ENCODE measurements around the gene PEX5L. TPM values are rescaled to one million over a fixed set of nuclear protein-coding genes. Genes with fewer than 3 reads are reported as not detected.

The PEX5L gene
- total RNA-seq, 2 donors from 2014 or later = 0.86 to 1.9 TPM

GRCh38 chr3:179796421-179796820 is 240.3 kb downstream of the PEX5L start:
- Histone ChIP-seq H3K9ac (ENCODE audit: extremely low read depth, low read length, poor library complexity, severe bottlenecking) (no peak overlapping the region), H3K4me1 (ENCODE audit: control insufficient read depth, insufficient read depth, low read length) (peaks cover 4% of the 10 kb centered on the region), H3K36me3 (ENCODE audit: control insufficient read depth, insufficient read depth, low read length) (no peaks in the 10 kb centered on the region), H3K27me3 (ENCODE audit: control insufficient read depth, insufficient read depth, low read length, poor library complexity, severe bottlenecking) (no peaks in the 10 kb centered on the region), H3K27ac (ENCODE audit: low read depth, low read length) (no peak overlapping the region), H3K9me3 (ENCODE audit: control insufficient read depth, low read length) (no peaks in the 10 kb centered on the region), H3K4me3 (ENCODE audit: low read length) (peak overlapping the region; percentile 36)
- H3K27me3 Mint-ChIP-seq (ENCODE audit: insufficient read depth) = no peaks in the 10 kb centered on the region
- DNase-seq = no peak
- H3K27ac Mint-ChIP-seq = no peak overlapping the region
- H3K4me3 Mint-ChIP-seq = no peak overlapping the region
- WGBS, 2 experiments (ENCODE audit: insufficient coverage in 1 of 2, insufficient read length in 1 of 2) = 86 to 96% methylated on average over 3 to 4 of the region's 4 CpGs
- no peaks in the 10 kb centered on the region for H3K36me3 Mint-ChIP-seq (ENCODE audit: low read depth)
- peaks cover 13% of the 10 kb centered on the region for H3K4me1 Mint-ChIP-seq
- no peaks in the 10 kb centered on the region for H3K9me3 Mint-ChIP-seq
- no peak for TF ChIP-seq CTCF (conservative IDR thresholded peaks at IDR 0.05)

- no peak for TF ChIP-seq CTCF (conservative IDR thresholded peaks at IDR 0.05)
- Mint-ChIP-seq H3K27ac (no peak overlapping the region), H3K4me3 (no peak overlapping the region), H3K36me3 (ENCODE audit: low read depth) (peaks cover 6% of the 10 kb centered on the region), H3K27me3 (ENCODE audit: insufficient read depth) (no peaks in the 10 kb centered on the region), H3K9me3 (no peaks in the 10 kb centered on the region), H3K4me1 (peaks cover 13% of the 10 kb centered on the region)
- Histone ChIP-seq H3K4me3 (ENCODE audit: low read length) (no peak overlapping the region), H3K27ac (ENCODE audit: low read depth, low read length) (no peak overlapping the region), H3K36me3 (ENCODE audit: control insufficient read depth, insufficient read depth, low read length) (no peaks in the 10 kb centered on the region), H3K27me3 (ENCODE audit: control insufficient read depth, insufficient read depth, low read length, poor library complexity, severe bottlenecking) (no peaks in the 10 kb centered on the region), H3K9ac (ENCODE audit: extremely low read depth, low read length, poor library complexity, severe bottlenecking) (no peak overlapping the region), H3K4me1 (ENCODE audit: control insufficient read depth, insufficient read depth, low read length) (peaks cover 4% of the 10 kb centered on the region), H3K9me3 (ENCODE audit: control insufficient read depth, low read length) (peaks cover 3% of the 10 kb centered on the region)
- 88 to 92% methylated on average over 2 to 4 of the region's 4 CpGs for WGBS, 2 experiments (ENCODE audit: insufficient coverage in 1 of 2, insufficient read length in 1 of 2)
- DNase-seq = no peak
Measured at GRCh38 chr3:179794355-179794754, 242.4 kb downstream of the PEX5L start.

- Mint-ChIP-seq H3K27me3 (ENCODE audit: insufficient read depth) (no peaks in the 10 kb centered on the region), H3K4me3 (no peak overlapping the region)
Measured at GRCh38 chr3:179791793-179792192, 244.9 kb downstream of the PEX5L start.

More at GRCh38 chr3:179791793-179792192, 244.9 kb downstream of the PEX5L start:
- Mint-ChIP-seq H3K4me1 (peaks cover 9% of the 10 kb centered on the region), H3K9me3 (no peaks in the 10 kb centered on the region), H3K27ac (no peak overlapping the region), H3K36me3 (ENCODE audit: low read depth) (peaks cover 12% of the 10 kb centered on the region)
- H3K27ac ChIP-seq (ENCODE audit: low read depth, low read length) = no peak overlapping the region
- 94 to 96% methylated on average over 3 of the region's 3 CpGs for WGBS, 2 experiments (ENCODE audit: insufficient coverage in 1 of 2, insufficient read length in 1 of 2)
- no peak for DNase-seq
- H3K27me3 ChIP-seq (ENCODE audit: control insufficient read depth, insufficient read depth, low read length, poor library complexity, severe bottlenecking) = no peaks in the 10 kb centered on the region
- peaks cover 4% of the 10 kb centered on the region for H3K4me1 ChIP-seq (ENCODE audit: control insufficient read depth, insufficient read depth, low read length)
- H3K9ac ChIP-seq (ENCODE audit: extremely low read depth, low read length, poor library complexity, severe bottlenecking) = no peak overlapping the region
- TF ChIP-seq CTCF (conservative IDR thresholded peaks at IDR 0.05) = no peak
- H3K36me3 ChIP-seq (ENCODE audit: control insufficient read depth, insufficient read depth, low read length) = no peaks in the 10 kb centered on the region
- H3K4me3 ChIP-seq (ENCODE audit: low read length) = no peak overlapping the region
- H3K9me3 ChIP-seq (ENCODE audit: control insufficient read depth, low read length) = peaks cover 4% of the 10 kb centered on the region

Data from endodermal cell (in vitro differentiated cells).